Measurements from ENCODE around the gene RHBDF1. TPM values are rescaled to one million over a fixed set of nuclear protein-coding genes. Genes with fewer than 3 reads are reported as not detected.
"Not testable (repeated sequence)": the region's sequence is repeated elsewhere in the genome, so short reads cannot be mapped to it uniquely, and the experiment has no call there.

Gene RHBDF1
- total and polyA plus RNA-seq, 10 of the 15 experiments (the other 5 are each of a cell fraction or from before 2014, with no cell fraction given), result 0.04 to 0.85 (median 0.36) TPM; not detected in 3

- H3K79me2 ChIP-seq (ENCODE audit: control insufficient read depth, insufficient read depth, low read length); DNase-seq (ENCODE audit: low read depth, low spot score); H3K27ac ChIP-seq (ENCODE audit: control insufficient read depth, insufficient read depth); intact Hi-C loops (cut with micrococcal nuclease; ENCODE audit: unreplicated experiment); FAIRE-seq; SMC1A ChIA-PET (ENCODE audit: uncharacterized antibody, unreplicated experiment); H3K27me3 ChIP-seq (replicated peaks in 1 of 2; ENCODE audit: control insufficient read depth in 2 of 2, insufficient read depth in 2 of 2, low read length in 1 of 2); H3K4me3 ChIP-seq; in situ Hi-C loops (cut with MboI); H2AFZ ChIP-seq (ENCODE audit: control insufficient read depth, low read depth, low read length); RAD21 ChIA-PET (ENCODE audit: unreplicated experiment); H4K20me1 ChIP-seq (ENCODE audit: control insufficient read depth, insufficient read depth); H3K4me2 ChIP-seq (ENCODE audit: control insufficient read depth, insufficient read depth); POLR2A ChIA-PET; H3K36me3 ChIP-seq (ENCODE audit: control insufficient read depth in 2 of 2, insufficient read depth in 2 of 2, low read length in 1 of 2); H3K4me1 ChIP-seq (ENCODE audit: control insufficient read depth, insufficient read depth, low read length); H3K9ac ChIP-seq (ENCODE audit: control insufficient read depth, insufficient read depth, low read length); H3K9me3 ChIP-seq (replicated peaks; ENCODE audit: control insufficient read depth, insufficient read depth, low read length); BruUV-seq (replicated peaks); CTCF ChIA-PET: not testable (repeated sequence)
- TF ChIP-seq CTCF (IDR thresholded peaks at IDR 0.05 in 2 of 3, conservative IDR thresholded peaks at IDR 0.05 in 1 of 3; ENCODE audit: control insufficient read depth in 2 of 3, extremely low read depth in 1 of 3, insufficient read depth in 1 of 3, low read depth in 3 of 3, low read length in 3 of 3) (peak; percentile 21 to 55 (median 40)), NBN (IDR thresholded peaks at IDR 0.05) (0 out of 2 replicates have a peak, but pooled peaks have one; percentile 26), RAD21 (IDR thresholded peaks at IDR 0.05; ENCODE audit: insufficient read depth, low read depth, low read length) (peak; percentile 25; the same call in 1 of the 2 replicates)
- ATAC-seq, result peak; percentile 44
- WGBS (ENCODE audit: insufficient coverage, insufficient replicate concordance, low lambda C conversion rate, missing lambda C conversion rate), result 0% methylated on average over 8 of the region's 27 CpGs
These were observed 61.7 kb downstream of the RHBDF1 start for GRCh38 chr16:10772-11171.

GRCh38 chr16:9903-10665 lies 62.3 kb downstream of the RHBDF1 start:
- intact Hi-C loops (cut with micrococcal nuclease; ENCODE audit: unreplicated experiment) (no loop called here), in situ Hi-C loops (cut with MboI) (no loop called here)
- H3K79me2 ChIP-seq (ENCODE audit: control insufficient read depth, insufficient read depth, low read length), result no peaks in the 10 kb centered on the region
- FAIRE-seq (no peak), DNase-seq (ENCODE audit: low read depth, low spot score) (no peak), ATAC-seq (peak; percentile 90)
- H4K20me1 ChIP-seq (ENCODE audit: control insufficient read depth, insufficient read depth), result no peaks in the 10 kb centered on the region
- no peak overlapping the region for H3K9ac ChIP-seq (ENCODE audit: control insufficient read depth, insufficient read depth, low read length)
- H3K4me2 ChIP-seq (ENCODE audit: control insufficient read depth, insufficient read depth), result no peak overlapping the region
- no peak overlapping the region for H3K4me3 ChIP-seq
- no peaks in the 10 kb centered on the region for H3K9me3 ChIP-seq (replicated peaks; ENCODE audit: control insufficient read depth, insufficient read depth, low read length)
- H3K27ac ChIP-seq (ENCODE audit: control insufficient read depth, insufficient read depth), result no peak overlapping the region
- H3K27me3 ChIP-seq (replicated peaks in 1 of 2; ENCODE audit: control insufficient read depth in 2 of 2, insufficient read depth in 2 of 2, low read length in 1 of 2), result no peaks in the 10 kb centered on the region
- CTCF ChIA-PET, result no interaction called here
- H3K36me3 ChIP-seq (ENCODE audit: control insufficient read depth in 2 of 2, insufficient read depth in 2 of 2, low read length in 1 of 2), result no peaks in the 10 kb centered on the region
- SMC1A ChIA-PET (ENCODE audit: uncharacterized antibody, unreplicated experiment), result no interaction called here
- H3K4me1 ChIP-seq (ENCODE audit: control insufficient read depth, insufficient read depth, low read length), result no peaks in the 10 kb centered on the region
- 79% methylated on average over 14 of the region's 48 CpGs for WGBS (ENCODE audit: insufficient coverage, insufficient replicate concordance, low lambda C conversion rate, missing lambda C conversion rate)
- no peak overlapping the region for H2AFZ ChIP-seq (ENCODE audit: control insufficient read depth, low read depth, low read length)
- no TSS peak for BruUV-seq (replicated peaks)
- RAD21 ChIA-PET (ENCODE audit: unreplicated experiment), result no interaction called here
- POLR2A ChIA-PET, result no interaction called here
- TF ChIP-seq TAF1 (IDR thresholded peaks at IDR 0.05; ENCODE audit: borderline replicate concordance, low read depth, low read length) (no peak), BCL11A (IDR thresholded peaks at IDR 0.05; ENCODE audit: low read depth, low read length) (no peak), RELA (IDR thresholded peaks at IDR 0.05; ENCODE audit: borderline replicate concordance, partially characterized antibody) (no peak), EED (IDR thresholded peaks at IDR 0.05; ENCODE audit: low read depth) (no peak), ZBTB11 (CRISPR knock-in tag; IDR thresholded peaks at IDR 0.05) (no peak), IRF5 (IDR thresholded peaks at IDR 0.05; ENCODE audit: borderline replicate concordance) (no peak), CHD2 (IDR thresholded peaks at IDR 0.05; ENCODE audit: borderline replicate concordance, low read depth, low read length) (no peak)
